Skeletal muscle cell (primary cell): ENCODE measurements around the gene ARMH1.
A peak's percentile ranks its signal among the peaks of the same experiment; 100 is the strongest.
"Not testable (repeated sequence)": the region's sequence is repeated elsewhere in the genome, so short reads cannot be mapped to it uniquely, and the experiment has no call there.

ENCODE experiments used
- DNase-seq: peaks from one replicate; pipeline ENCODE4 v3.0.0-alpha.2; 2010; ENCODE audit warnings: low read depth
- H3K4me3 ChIP-seq: 2 replicates; pipeline ENCODE4 v1.5.1; 2011; ENCODE audit warnings: low read depth, mild to moderate bottlenecking, control low read depth, low read length, moderate library complexity

ARMH1 gene

DNA sequence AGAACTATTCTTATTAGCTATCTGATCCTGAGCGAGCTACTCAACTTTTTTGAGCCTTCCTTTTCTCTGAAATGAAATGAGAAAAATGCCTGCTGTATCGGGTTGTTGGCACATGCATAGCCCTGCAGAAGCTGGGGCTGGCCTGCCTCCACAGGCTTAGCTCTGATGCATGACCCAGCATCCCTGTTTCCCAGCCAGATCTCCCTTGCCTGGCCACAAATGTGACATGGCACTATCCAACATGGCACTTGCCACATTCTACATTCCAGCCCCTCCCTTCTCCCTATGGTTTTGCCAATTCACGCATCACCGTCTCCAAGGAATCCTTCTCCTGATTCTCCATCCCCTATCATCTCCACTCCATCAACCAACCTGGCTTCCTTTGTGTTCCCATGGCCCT lies 42.6 kb downstream of the ARMH1 start:
- no peak for DNase-seq
- no peak overlapping the region for H3K4me3 ChIP-seq

DNA sequence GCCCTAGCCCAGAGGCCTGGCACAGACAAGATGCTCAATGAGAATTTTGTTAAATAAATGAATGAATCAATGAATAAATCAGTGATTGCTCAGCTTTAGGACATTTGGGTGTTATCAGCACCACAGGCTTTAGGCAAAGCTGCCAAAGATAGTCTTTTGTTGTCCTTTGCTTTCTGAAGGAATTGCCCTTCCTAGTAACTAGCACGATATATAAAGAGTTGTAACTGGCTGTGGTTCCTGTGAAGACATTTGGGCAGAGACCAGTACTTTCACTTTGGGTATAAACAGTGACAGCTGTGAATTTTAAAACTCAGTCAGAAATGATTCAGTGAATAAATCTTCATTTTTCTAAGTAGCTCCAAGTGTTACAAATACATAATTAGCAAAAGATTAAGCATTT lies 43.1 kb downstream of the ARMH1 start:
- H3K4me3 ChIP-seq = no peak overlapping the region
- DNase-seq = no peak

GRCh38 chr1:44718091-44718490 lies 43.6 kb downstream of the ARMH1 start:
- no peak overlapping the region for H3K4me3 ChIP-seq
- DNase-seq = no peak

DNA sequence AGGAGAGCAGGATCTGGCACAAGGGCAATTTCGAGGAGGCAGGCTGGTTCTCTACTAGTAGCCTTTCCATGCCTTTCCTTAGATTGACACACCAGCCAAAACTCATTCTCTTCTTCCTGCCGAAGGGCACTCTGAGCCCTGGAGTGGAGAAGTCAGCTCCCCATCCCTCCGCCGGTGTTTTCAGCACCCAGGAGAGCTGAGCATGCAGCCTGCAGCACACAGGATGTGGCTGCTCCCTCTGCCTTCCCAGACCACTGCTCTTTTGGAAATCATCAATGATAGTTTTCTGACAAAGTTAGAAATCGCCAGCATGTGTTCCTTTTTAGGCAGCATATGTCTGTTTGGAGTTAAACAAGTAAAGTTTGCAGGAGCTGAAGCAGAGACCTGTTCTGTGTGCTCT lies 44.8 kb downstream of the ARMH1 start:
- no peak for DNase-seq

GRCh38 chr1:44720281-44720680 lies 45.8 kb downstream of the ARMH1 start:
- H3K4me3 ChIP-seq = no peak overlapping the region
- DNase-seq = no peak

More for the DNA sequence above, 44.8 kb downstream of the ARMH1 start:
- H3K4me3 ChIP-seq = no peak overlapping the region

DNA sequence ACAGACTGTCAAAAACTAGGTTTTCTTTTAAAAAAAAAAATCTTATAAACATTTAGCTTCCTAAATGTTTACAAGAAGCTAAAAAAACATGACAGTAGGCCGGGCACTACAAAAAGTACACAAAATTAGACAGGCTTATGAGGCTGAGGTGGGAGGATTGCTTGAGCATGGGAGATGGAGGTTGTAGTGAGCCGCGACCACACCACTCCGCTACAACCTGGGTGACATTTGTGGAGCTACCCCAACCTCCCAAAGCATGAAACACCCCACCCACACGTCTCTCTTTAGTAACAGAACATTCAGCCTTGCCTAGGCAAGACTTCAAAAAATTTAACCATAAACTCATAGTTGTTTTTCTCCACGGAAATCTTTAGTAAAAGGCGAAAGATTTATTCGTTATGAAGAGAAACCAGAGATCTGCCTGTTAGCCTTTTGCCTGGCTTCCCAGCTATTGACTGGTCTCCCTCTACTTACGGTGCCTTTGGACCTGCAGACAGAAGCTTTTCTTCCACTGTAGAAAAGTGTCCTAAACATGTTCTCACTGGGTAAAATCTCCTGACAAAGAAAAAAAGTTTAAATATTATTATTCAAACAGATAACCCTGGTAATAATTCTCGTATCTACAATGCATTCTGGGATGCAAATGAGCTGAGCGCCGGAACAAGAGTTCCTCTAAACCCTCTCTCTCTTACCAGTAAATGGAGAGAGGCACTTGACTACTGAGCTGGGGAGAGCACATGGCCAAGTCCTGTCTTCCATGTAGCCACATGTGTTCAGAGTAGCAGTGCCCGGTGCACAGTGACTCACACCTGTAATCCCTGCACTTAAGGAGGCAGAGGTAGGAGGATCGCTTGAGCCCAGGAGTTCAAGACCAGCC lies 47.2 kb downstream of the ARMH1 start:
- no peak overlapping the region for H3K4me3 ChIP-seq
- DNase-seq = peak; percentile 94

DNA sequence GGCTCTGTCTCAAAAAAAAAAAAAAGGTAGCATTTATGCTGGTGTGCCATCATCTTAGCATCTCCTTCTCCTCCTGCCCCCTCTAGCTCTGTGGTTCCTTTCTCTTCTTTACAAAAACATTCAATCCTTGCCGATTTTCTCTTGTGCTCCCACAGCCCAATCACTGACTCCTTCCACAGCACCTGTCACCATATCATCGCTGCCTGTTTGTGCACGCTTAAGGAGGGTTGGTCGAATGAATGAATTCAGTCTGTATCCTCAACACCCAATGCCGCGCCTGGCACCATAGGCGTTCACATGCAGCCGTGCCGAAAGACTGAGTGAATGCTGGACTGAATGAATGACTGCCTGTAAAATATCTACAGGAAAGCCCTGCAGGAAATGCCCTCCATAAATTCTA lies 48.5 kb downstream of the ARMH1 start:
- H3K4me3 ChIP-seq = no peak overlapping the region
- DNase-seq = no peak

DNA sequence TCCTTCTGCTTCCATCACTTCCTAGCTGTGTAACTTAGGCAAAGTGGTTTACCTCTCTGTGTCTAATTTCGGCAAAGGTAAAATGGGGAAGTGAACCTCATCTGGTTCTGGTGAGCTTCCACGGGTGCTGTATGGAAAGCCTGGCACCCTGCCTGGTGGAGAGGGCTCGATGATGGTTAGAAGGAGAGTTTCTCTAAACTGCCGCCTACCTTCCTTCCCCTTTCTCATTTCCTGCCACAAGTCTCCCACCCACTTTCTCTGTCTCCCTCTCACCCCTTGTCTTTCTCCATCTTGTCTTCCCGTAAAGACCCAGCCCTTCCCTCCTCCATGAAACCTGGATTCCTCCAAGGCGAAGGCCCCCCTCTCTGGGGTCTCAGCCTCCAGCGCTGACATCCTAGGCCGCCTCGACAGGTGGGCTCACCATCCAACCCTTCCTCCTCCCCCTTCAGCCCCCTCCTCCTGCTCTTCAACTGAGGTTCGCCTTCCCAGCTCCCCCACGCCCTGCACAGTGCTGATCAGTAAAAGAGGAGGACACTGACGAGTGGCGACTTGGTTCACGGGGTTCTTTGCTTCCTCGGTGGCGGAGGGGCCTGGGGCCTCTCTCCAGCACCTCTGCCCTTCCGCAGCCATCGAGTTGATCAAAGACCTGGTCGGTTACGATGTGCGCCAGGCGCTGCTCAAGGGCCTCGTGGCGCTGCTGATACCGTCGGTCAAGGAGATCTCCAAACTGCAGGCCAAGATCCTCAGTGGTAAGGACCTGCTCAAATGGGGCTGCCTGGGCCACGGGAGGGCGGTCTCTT lies 49.2 kb downstream of the ARMH1 start:
- DNase-seq = no peak
- H3K4me3 ChIP-seq = no peak overlapping the region

- no peak for DNase-seq
- no peak overlapping the region for H3K4me3 ChIP-seq
Observed at GRCh38 chr1:44724296-44724954, 49.9 kb downstream of the ARMH1 start.

GRCh38 chr1:44724955-44725698 lies 50.6 kb downstream of the ARMH1 start:
- DNase-seq = no peak
- H3K4me3 ChIP-seq = no peak overlapping the region

- H3K4me3 ChIP-seq = peak within 1 kb of the TSS; percentile 21
- peak; percentile 95 for DNase-seq
Observed at GRCh38 chr1:44730741-44731512, 56.4 kb downstream of the ARMH1 start, which contains the start of gene RNU5D-1. Gene RNU5D-1, minus strand, starts transcription at chr1:44731170.

DNA sequence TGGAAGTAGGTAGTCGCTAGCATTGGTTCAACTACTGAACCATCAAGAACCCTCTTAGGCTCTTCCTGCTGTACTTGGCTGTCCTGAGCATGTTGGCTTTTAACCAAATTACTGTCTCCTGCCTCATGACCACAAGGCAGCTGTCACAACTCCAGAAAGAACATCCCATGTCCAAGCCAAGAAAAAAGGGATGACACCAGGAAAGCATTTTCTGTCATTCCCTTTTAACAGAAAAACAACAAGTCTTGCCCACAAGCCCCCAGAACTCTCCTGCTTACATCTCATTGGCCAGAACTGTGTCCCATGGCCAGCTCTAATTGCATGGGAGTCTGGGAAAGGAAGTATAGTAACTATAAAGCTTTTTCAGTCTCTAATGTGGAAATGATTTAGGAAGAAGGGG lies 58.9 kb downstream of the ARMH1 start:
- H3K4me3 ChIP-seq = no peak overlapping the region
- peak; percentile 77 for DNase-seq

- DNase-seq = no peak
- H3K4me3 ChIP-seq = no peak overlapping the region
Observed at GRCh38 chr1:44733784-44734183, 59.3 kb downstream of the ARMH1 start.

- no peak for DNase-seq
- H3K4me3 ChIP-seq = no peak overlapping the region
Observed at GRCh38 chr1:44735992-44736391, 61.5 kb downstream of the ARMH1 start.

DNA sequence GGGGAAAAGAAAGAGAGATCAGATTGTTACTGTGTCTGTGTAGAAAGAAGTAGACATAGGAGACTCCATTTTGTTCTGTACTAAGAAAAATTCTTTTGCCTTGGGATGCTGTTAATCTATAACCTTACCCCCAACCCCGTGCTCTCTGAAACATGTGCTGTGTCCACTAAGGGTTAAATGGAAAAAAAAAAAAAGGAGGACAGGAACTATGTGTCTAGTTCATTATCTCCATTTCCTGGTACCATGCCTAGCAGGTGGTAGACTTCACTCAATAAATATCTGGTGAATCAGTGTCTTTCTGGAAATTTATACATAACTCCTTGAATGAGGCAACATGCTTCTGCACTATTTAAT lies 64.4 kb downstream of the ARMH1 start:
- peak overlapping the region; percentile 74 for H3K4me3 ChIP-seq

GRCh38 chr1:44739307-44740178 lies 65.0 kb downstream of the ARMH1 start, which contains the start of gene KIF2C:
Gene KIF2C, plus strand, starts transcription at chr1:44739837. Its CDS starts 96 bp downstream, at chr1:44739933.
- peak; percentile 93 for DNase-seq
- peak within 1 kb of the TSS; percentile 74 for H3K4me3 ChIP-seq

More for the DNA sequence above, 64.4 kb downstream of the ARMH1 start:
- DNase-seq = not testable (repeated sequence)

- peak overlapping the region; percentile 74 for H3K4me3 ChIP-seq
- DNase-seq = no peak
Observed at GRCh38 chr1:44740179-44740617, 65.7 kb downstream of the ARMH1 start.

DNA sequence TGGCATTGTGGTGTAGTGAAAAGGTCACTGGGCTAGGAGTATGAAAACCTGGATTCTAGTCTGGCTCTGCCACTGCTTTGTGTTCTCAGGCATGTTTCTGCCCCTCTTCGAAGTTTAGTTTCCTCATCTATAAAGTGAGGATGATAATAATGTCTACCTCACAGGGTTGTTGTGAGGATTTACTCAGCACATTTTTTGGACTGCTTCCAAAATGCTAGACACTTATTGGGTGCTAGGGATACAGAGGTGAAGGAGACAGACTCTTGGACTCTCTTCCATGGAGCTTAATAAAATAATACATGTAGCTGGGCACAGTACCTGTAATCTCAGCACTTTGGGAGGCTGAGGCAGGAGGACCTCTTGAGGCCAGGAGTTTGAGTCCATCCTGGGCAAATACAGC lies 68.7 kb downstream of the ARMH1 start:
- no peak overlapping the region for H3K4me3 ChIP-seq
- DNase-seq = no peak
